CD4-positive, alpha-beta memory T cell (primary cell): ENCODE measurements around the gene HOTAIR. TPM values are rescaled to one million over a fixed set of nuclear protein-coding genes. Genes with fewer than 3 reads are reported as not detected.

ENCODE experiments used
- CTCF ChIA-PET: fragments of 350-600 bp; sonication (Branson Sonifier 250); formaldehyde crosslinking; loops from one replicate; lab custom pipeline; 2021; ENCODE audit warnings: inconsistent platforms; ENCODE audit not compliant: partially characterized antibody; lab: Charles Lee
- POLR2A ChIA-PET: fragments of 350-600 bp; sonication (Branson Sonifier 250); formaldehyde crosslinking; loops from one replicate; lab custom pipeline; 2021; ENCODE audit not compliant: partially characterized antibody; lab: Charles Lee
- DNase-seq, 5 donors: peaks; one replicate each; pipeline versions ENCODE4 v3.0.0 to v3.0.0-alpha.2; 2020 to 2022; ENCODE audit warnings: mixed read lengths in 1 of 5
- H3K27ac ChIP-seq: one replicate; pipeline ENCODE4 v1.7.0; 2013; ENCODE audit warnings: low read depth, low read length
- H3K27me3 ChIP-seq: 2 replicates; pipeline ENCODE4 v1.7.0; 2013; ENCODE audit warnings: mild to moderate bottlenecking, low read length, moderate library complexity; ENCODE audit not compliant: insufficient read depth
- H3K36me3 ChIP-seq: 2 replicates; pipeline ENCODE4 v1.7.0; 2013; ENCODE audit warnings: mild to moderate bottlenecking, low read length, moderate library complexity; ENCODE audit not compliant: insufficient read depth
- H3K4me1 ChIP-seq: 2 replicates; pipeline ENCODE4 v1.7.0; 2013; ENCODE audit warnings: mild to moderate bottlenecking, low read length, moderate library complexity; ENCODE audit not compliant: insufficient read depth
- H3K4me3 ChIP-seq, 2 donors: one replicate each; pipeline ENCODE4 v1.7.0; 2013; ENCODE audit warnings: low read length in 2 of 2, mild to moderate bottlenecking in 1 of 2
- H3K9me3 ChIP-seq, 2 donors: one replicate each; pipeline ENCODE4 v1.7.0; 2013; ENCODE audit warnings: low read length in 2 of 2, control low read depth in 1 of 2; ENCODE audit not compliant: control insufficient read depth in 1 of 2
- H3K27ac Mint-ChIP-seq, 7 donors: one replicate each; pipeline ENCODE4 v1.8.0; 2020 to 2021; ENCODE audit warnings: mixed read lengths in 7 of 7, mild to moderate bottlenecking in 6 of 7, inconsistent platforms in 3 of 7, moderate library complexity in 3 of 7
- H3K27me3 Mint-ChIP-seq, 2 donors: one replicate each; pipeline ENCODE4 v1.8.0; 2020 to 2021; ENCODE audit warnings: mixed read lengths in 2 of 2
- H3K36me3 Mint-ChIP-seq, 2 donors: one replicate each; pipeline ENCODE4 v1.8.0; 2020 to 2021; ENCODE audit warnings: mixed read lengths in 2 of 2, inconsistent platforms in 1 of 2, mild to moderate bottlenecking in 1 of 2
- H3K4me1 Mint-ChIP-seq, 4 donors: one replicate each; pipeline ENCODE4 v1.8.0; 2020 to 2021; ENCODE audit warnings: mixed read lengths in 4 of 4, mild to moderate bottlenecking in 1 of 4
- H3K4me3 Mint-ChIP-seq, 8 donors: one replicate each; pipeline ENCODE4 v1.8.0; 2020 to 2021; ENCODE audit warnings: mixed read lengths in 8 of 8, mild to moderate bottlenecking in 7 of 8, moderate library complexity in 6 of 8, inconsistent platforms in 3 of 8
- H3K9me3 Mint-ChIP-seq, 8 donors: one replicate each; pipeline ENCODE4 v1.8.0; 2020 to 2021; ENCODE audit warnings: mixed read lengths in 8 of 8, mild to moderate bottlenecking in 5 of 8, inconsistent platforms in 3 of 8, moderate library complexity in 1 of 8
- intact Hi-C: fragments of 100-400 bp; cut with micrococcal nuclease; formaldehyde crosslinking; loops from one replicate; pipeline ENCODE4 v1.15.1; 2023
- polyA plus RNA-seq, 2 donors: library from polyadenylated mRNA; unstranded; fragments of 300-500 nt; fragmentation: Illumina TruSeq; gene quantifications; one replicate each; pipeline ENCODE4 v1.2.3, GENCODE V29; 2021
- total RNA-seq, 2 experiments: library from RNA; stranded (reverse); gene quantifications; one replicate each; pipeline ENCODE4 v1.2.3, GENCODE V29; 2021

HOTAIR gene
- total and polyA plus RNA-seq, 4 experiments from 2014 or later, result not detected

- DNase-seq, result no peak
- no peaks in the 10 kb centered on the region for H3K36me3 ChIP-seq
- Mint-ChIP-seq H3K36me3 (no peaks in the 10 kb centered on the region), H3K27ac (peak overlapping the region in 4 of 7 donors; percentile 43 to 86 (median 66)), H3K4me3 (peak overlapping the region; percentile 68 to 89 (median 80)), H3K9me3 (peaks cover 0 to 11% (median 1%) of the 10 kb centered on the region in 8 donors), H3K27me3 (peaks cover 77 to 86% of the 10 kb centered on the region in 2 donors), H3K4me1 (peaks cover 20 to 71% (median 32%) of the 10 kb centered on the region in 4 donors)
- H3K27ac ChIP-seq, result no peak overlapping the region
- H3K27me3 ChIP-seq, result peaks cover 93% of the 10 kb centered on the region
- POLR2A ChIA-PET, result no interaction called here
- intact Hi-C loops, result loop anchor here (10.0 kb wide), 1 partner anchor 360 kb away; no protein-coding TSS in a partner anchor
- no peak overlapping the region for H3K4me3 ChIP-seq
- no peaks in the 10 kb centered on the region for H3K9me3 ChIP-seq
- CTCF ChIA-PET, result no interaction called here
- H3K4me1 ChIP-seq, result peaks cover 37% of the 10 kb centered on the region
These were observed 19.7 kb upstream of the HOTAIR start for GRCh38 chr12:53994264-53995001.

DNA sequence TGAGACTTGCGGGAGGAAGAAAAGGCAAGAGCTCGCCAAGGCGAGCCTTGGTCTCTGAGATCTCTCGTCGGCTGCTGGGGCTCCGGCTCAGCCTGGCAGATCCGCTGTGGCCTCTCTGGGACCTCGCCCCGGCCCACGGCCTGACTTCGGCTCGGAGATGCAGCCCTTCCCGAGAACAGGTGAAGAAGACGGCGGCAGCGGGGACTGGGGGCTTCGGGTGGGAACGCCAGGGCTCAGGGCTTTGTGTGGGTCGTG is 19.2 kb upstream of the HOTAIR start:
- CTCF ChIA-PET, result no interaction called here
- H3K27me3 ChIP-seq, result peaks cover 96% of the 10 kb centered on the region
- H3K36me3 ChIP-seq, result no peaks in the 10 kb centered on the region
- H3K36me3 Mint-ChIP-seq, result no peaks in the 10 kb centered on the region
- peak overlapping the region in 3 of 7 donors; percentile 51 to 86 (median 80) for H3K27ac Mint-ChIP-seq
- no peaks in the 10 kb centered on the region for H3K9me3 ChIP-seq
- no peak for DNase-seq
- peaks cover 24 to 71% (median 36%) of the 10 kb centered on the region in 4 donors for H3K4me1 Mint-ChIP-seq
- intact Hi-C loops, result loop anchor here (10.0 kb wide), 1 partner anchor 361 kb away; no protein-coding TSS in a partner anchor
- peaks cover 80 to 89% of the 10 kb centered on the region in 2 donors for H3K27me3 Mint-ChIP-seq
- H3K4me3 ChIP-seq, result no peak overlapping the region
- peaks cover 0 to 12% (median 1%) of the 10 kb centered on the region in 8 donors for H3K9me3 Mint-ChIP-seq
- no peak overlapping the region for H3K27ac ChIP-seq
- H3K4me3 Mint-ChIP-seq, result peak overlapping the region in 7 of 8 donors; percentile 14 to 82 (median 66)
- POLR2A ChIA-PET, result no interaction called here
- peaks cover 42% of the 10 kb centered on the region for H3K4me1 ChIP-seq

GRCh38 chr12:53993162-53994008 is 18.6 kb upstream of the HOTAIR start:
- H3K27me3 ChIP-seq, result peaks cover 96% of the 10 kb centered on the region
- DNase-seq, result no peak
- H3K27me3 Mint-ChIP-seq, result peaks cover 79 to 87% of the 10 kb centered on the region in 2 donors
- no peaks in the 10 kb centered on the region for H3K36me3 ChIP-seq
- H3K27ac Mint-ChIP-seq, result peak overlapping the region in 3 of 7 donors; percentile 51 to 86 (median 80)
- H3K36me3 Mint-ChIP-seq, result no peaks in the 10 kb centered on the region
- intact Hi-C loops, result loop anchor here (10.0 kb wide), 1 partner anchor 361 kb away; no protein-coding TSS in a partner anchor
- H3K9me3 ChIP-seq, result no peaks in the 10 kb centered on the region
- peaks cover 46% of the 10 kb centered on the region for H3K4me1 ChIP-seq
- no peak overlapping the region for H3K27ac ChIP-seq
- no peak overlapping the region for H3K4me3 ChIP-seq
- peak overlapping the region in 7 of 8 donors; percentile 41 to 82 (median 66) for H3K4me3 Mint-ChIP-seq
- CTCF ChIA-PET, result no interaction called here
- peaks cover 0 to 8% (median 1%) of the 10 kb centered on the region in 8 donors for H3K9me3 Mint-ChIP-seq
- H3K4me1 Mint-ChIP-seq, result peaks cover 24 to 71% (median 37%) of the 10 kb centered on the region in 4 donors
- POLR2A ChIA-PET, result no interaction called here

DNA sequence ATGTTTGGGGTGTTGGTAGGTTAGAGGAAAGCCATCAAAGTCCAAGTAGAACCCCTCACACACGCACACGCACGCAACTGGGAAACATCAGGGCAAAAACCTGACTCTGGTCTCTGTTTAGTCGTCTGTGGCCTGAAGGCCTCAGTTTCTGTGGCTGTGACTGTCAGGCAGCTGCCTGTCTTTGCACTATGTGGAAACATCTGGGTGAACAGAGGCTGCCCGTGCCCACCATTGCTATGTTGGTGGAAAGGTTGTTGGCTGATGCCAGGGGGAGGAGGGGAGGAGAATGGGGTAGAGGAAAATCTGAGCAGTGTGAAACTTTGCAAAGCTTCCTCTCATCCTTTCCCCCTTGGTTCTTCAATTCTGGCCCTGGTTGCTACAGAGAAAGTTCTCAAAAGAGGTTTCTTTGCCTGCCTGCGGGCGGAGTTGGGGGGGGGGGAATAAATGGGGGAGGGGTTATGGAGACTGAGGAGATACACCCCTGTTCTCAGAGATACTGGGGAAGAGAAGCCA is 17.7 kb upstream of the HOTAIR start:
- no peak overlapping the region for H3K4me3 ChIP-seq
- no peak overlapping the region for H3K27ac ChIP-seq
- peaks cover 78 to 87% of the 10 kb centered on the region in 2 donors for H3K27me3 Mint-ChIP-seq
- H3K9me3 Mint-ChIP-seq, result peaks cover 0 to 7% (median 1%) of the 10 kb centered on the region in 8 donors
- no peak for DNase-seq
- peak overlapping the region in 3 of 7 donors; percentile 19 to 43 (median 31) for H3K27ac Mint-ChIP-seq
- intact Hi-C loops, result loop anchor here (10.0 kb wide), 1 partner anchor 362 kb away; no protein-coding TSS in a partner anchor
- H3K36me3 ChIP-seq, result no peaks in the 10 kb centered on the region
- no peak overlapping the region for H3K4me3 Mint-ChIP-seq
- H3K36me3 Mint-ChIP-seq, result no peaks in the 10 kb centered on the region
- CTCF ChIA-PET, result interaction anchor here (1.9 to 2.2 kb wide), 2 partner anchors 9 to 215 kb away, joined by 4 to 7 read pairs; no protein-coding TSS in a partner anchor
- peaks cover 98% of the 10 kb centered on the region for H3K27me3 ChIP-seq
- H3K9me3 ChIP-seq, result no peaks in the 10 kb centered on the region
- peaks cover 24 to 71% (median 33%) of the 10 kb centered on the region in 4 donors for H3K4me1 Mint-ChIP-seq
- H3K4me1 ChIP-seq, result peaks cover 46% of the 10 kb centered on the region
- POLR2A ChIA-PET, result no interaction called here

GRCh38 chr12:53991077-53991460 is 16.3 kb upstream of the HOTAIR start:
- Histone ChIP-seq H3K4me1 (peaks cover 40% of the 10 kb centered on the region), H3K27ac (no peak overlapping the region), H3K4me3 (no peak overlapping the region), H3K9me3 (no peaks in the 10 kb centered on the region), H3K36me3 (no peaks in the 10 kb centered on the region), H3K27me3 (peaks cover 98% of the 10 kb centered on the region)
- Mint-ChIP-seq H3K36me3 (no peaks in the 10 kb centered on the region), H3K9me3 (peaks cover 0 to 13% (median 1%) of the 10 kb centered on the region in 8 donors), H3K27me3 (peaks cover 86 to 90% of the 10 kb centered on the region in 2 donors), H3K4me1 (peaks cover 26 to 67% (median 34%) of the 10 kb centered on the region in 4 donors), H3K27ac (peak overlapping the region in 1 of 7 donors; percentile 67), H3K4me3 (no peak overlapping the region)
- POLR2A ChIA-PET, result interaction anchor here (0.8 to 1.0 kb wide), 2 partner anchors 14 to 29 kb away, joined by 3 read pairs; no protein-coding TSS in a partner anchor
- DNase-seq, result no peak
- intact Hi-C loops, result loop anchor here (10.0 kb wide), 1 partner anchor 364 kb away; no protein-coding TSS in a partner anchor
- CTCF ChIA-PET, result interaction anchor here (1.2 to 2.2 kb wide), 4 partner anchors 11 to 216 kb away, joined by 3 to 7 read pairs (median 4); no protein-coding TSS in a partner anchor

- H3K4me1 Mint-ChIP-seq, result peaks cover 27 to 64% (median 36%) of the 10 kb centered on the region in 4 donors
- Histone ChIP-seq H3K4me1 (peaks cover 40% of the 10 kb centered on the region), H3K9me3 (no peaks in the 10 kb centered on the region), H3K27me3 (peaks cover 98% of the 10 kb centered on the region), H3K4me3 (no peak overlapping the region), H3K36me3 (no peaks in the 10 kb centered on the region), H3K27ac (no peak overlapping the region)
- peaks cover 86 to 88% of the 10 kb centered on the region in 2 donors for H3K27me3 Mint-ChIP-seq
- CTCF ChIA-PET, result interaction anchor here (1.2 to 2.2 kb wide), 4 partner anchors 11 to 217 kb away, joined by 3 to 7 read pairs (median 4); no protein-coding TSS in a partner anchor
- DNase-seq, result no peak
- H3K4me3 Mint-ChIP-seq, result peak overlapping the region in 3 of 8 donors; percentile 2 to 8 (median 5)
- intact Hi-C loops, result loop anchor here (10.0 kb wide), 1 partner anchor 364 kb away; no protein-coding TSS in a partner anchor
- H3K27ac Mint-ChIP-seq, result peak overlapping the region in 3 of 7 donors; percentile 31 to 75 (median 67)
- POLR2A ChIA-PET, result interaction anchor here (0.8 to 1.0 kb wide), 2 partner anchors 14 to 29 kb away, joined by 3 read pairs; no protein-coding TSS in a partner anchor
- H3K9me3 Mint-ChIP-seq, result peaks cover 0 to 15% (median 1%) of the 10 kb centered on the region in 8 donors
- no peaks in the 10 kb centered on the region for H3K36me3 Mint-ChIP-seq
These were observed 15.7 kb upstream of the HOTAIR start for GRCh38 chr12:53990311-53991076.
